ENCODE measurements around the gene HPCAL4. TPM values are rescaled to one million over a fixed set of nuclear protein-coding genes. Genes with fewer than 3 reads are reported as not detected.

Gene HPCAL4

Small RNA genes lying within 50 kb of the gene (small RNA-seq; reads per million reads assigned to genes)
- gene RNU7-121P (ENCODE audit: insufficient read depth) = not detected
